HL-60 (cell line): ENCODE results near the gene DAPK1.

Source experiments
- GABPA ChIP-seq: IDR thresholded peaks from 2 replicates; pipeline ENCODE4 v1.6.1; 2012; ENCODE audit warnings: low read depth
- POLR2AphosphoS5 ChIP-seq: IDR thresholded peaks from 2 replicates; pipeline ENCODE4 v1.6.1; 2012; ENCODE audit warnings: low read depth
- REST ChIP-seq: IDR thresholded peaks from 2 replicates; pipeline ENCODE4 v1.6.1; 2012; ENCODE audit warnings: low read depth; ENCODE audit not compliant: insufficient replicate concordance
- SPI1 ChIP-seq: IDR thresholded peaks from 2 replicates; pipeline ENCODE4 v1.6.1; 2012; ENCODE audit warnings: low read depth, mild to moderate bottlenecking, borderline replicate concordance
- TF ChIP-seq, protein P1 (sequence below): IDR thresholded peaks from one replicate; pipeline ENCODE4 v1.5.1; 2011; ENCODE audit warnings: low read length, control low read depth, inconsistent platforms; ENCODE audit not compliant: insufficient read depth

DNA sequence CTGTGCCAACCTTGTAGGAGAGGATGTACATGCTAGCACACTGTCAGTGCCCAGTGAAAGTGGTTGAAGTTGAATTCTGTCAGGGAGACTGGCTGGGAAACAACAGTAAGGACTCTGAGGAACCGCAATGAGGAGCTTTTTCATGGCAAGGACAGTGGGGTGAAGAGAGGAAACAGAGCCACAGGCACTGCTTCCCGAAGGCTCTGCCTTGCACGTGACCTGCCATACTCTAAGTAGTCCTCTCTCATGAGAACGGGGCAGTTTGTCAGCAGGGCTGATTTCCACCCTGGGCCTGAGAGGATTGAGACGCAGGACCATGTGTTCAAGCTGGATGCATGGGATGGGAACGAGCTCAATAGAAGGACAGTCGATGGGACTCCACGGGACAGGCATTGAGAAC is 121.7 kb downstream of the DAPK1 start:
- TF ChIP-seq POLR2AphosphoS5 (no peak), REST (no peak), SPI1 (no peak), GABPA (no peak)
- TF ChIP-seq, protein P1, sequence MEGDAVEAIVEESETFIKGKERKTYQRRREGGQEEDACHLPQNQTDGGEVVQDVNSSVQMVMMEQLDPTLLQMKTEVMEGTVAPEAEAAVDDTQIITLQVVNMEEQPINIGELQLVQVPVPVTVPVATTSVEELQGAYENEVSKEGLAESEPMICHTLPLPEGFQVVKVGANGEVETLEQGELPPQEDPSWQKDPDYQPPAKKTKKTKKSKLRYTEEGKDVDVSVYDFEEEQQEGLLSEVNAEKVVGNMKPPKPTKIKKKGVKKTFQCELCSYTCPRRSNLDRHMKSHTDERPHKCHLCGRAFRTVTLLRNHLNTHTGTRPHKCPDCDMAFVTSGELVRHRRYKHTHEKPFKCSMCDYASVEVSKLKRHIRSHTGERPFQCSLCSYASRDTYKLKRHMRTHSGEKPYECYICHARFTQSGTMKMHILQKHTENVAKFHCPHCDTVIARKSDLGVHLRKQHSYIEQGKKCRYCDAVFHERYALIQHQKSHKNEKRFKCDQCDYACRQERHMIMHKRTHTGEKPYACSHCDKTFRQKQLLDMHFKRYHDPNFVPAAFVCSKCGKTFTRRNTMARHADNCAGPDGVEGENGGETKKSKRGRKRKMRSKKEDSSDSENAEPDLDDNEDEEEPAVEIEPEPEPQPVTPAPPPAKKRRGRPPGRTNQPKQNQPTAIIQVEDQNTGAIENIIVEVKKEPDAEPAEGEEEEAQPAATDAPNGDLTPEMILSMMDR = no peak
